Measurements from ENCODE around the gene EXT2. TPM values are rescaled to one million over a fixed set of nuclear protein-coding genes. Genes with fewer than 3 reads are reported as not detected.

EXT2 gene
- total RNA-seq, 1 experiment from 2014 or later = 39.1 TPM

- no peak for TF ChIP-seq ZBTB43 (CRISPR knock-in tag; IDR thresholded peaks at IDR 0.05)
- no peak for TF ChIP-seq E2F4 (CRISPR knock-in tag; IDR thresholded peaks at IDR 0.05; ENCODE audit: borderline replicate concordance, low read depth)
- no peak for TF ChIP-seq ZNF396 (CRISPR knock-in tag; IDR thresholded peaks at IDR 0.05; ENCODE audit: borderline replicate concordance)
- TF ChIP-seq FOXK1 (CRISPR knock-in tag; IDR thresholded peaks at IDR 0.05) = no peak
- TF ChIP-seq USF1 (CRISPR knock-in tag; IDR thresholded peaks at IDR 0.05) = no peak
- TF ChIP-seq ATF6 (CRISPR knock-in tag; IDR thresholded peaks at IDR 0.05) = no peak
- TF ChIP-seq ZNF138 (CRISPR knock-in tag; conservative IDR thresholded peaks at IDR 0.05) = no peak
- no peak for TF ChIP-seq STAT6 (CRISPR knock-in tag; conservative IDR thresholded peaks at IDR 0.05; ENCODE audit: low read depth)
- TF ChIP-seq PREB (CRISPR knock-in tag; IDR thresholded peaks at IDR 0.05; ENCODE audit: borderline replicate concordance) = no peak
- no peak for TF ChIP-seq MAX (CRISPR knock-in tag; IDR thresholded peaks at IDR 0.05)
- no peak for TF ChIP-seq ZNF281 (CRISPR knock-in tag; IDR thresholded peaks at IDR 0.05)
Measured at GRCh38 chr11:44049832-44050231, 45.6 kb upstream of the EXT2 start (continued).

- Mint-ChIP-seq H3K27ac (no peak overlapping the region), H3K27me3 (ENCODE audit: low read depth) (no peaks in the 10 kb centered on the region; the same call in none of the 2 replicates), H3K36me3 (no peaks in the 10 kb centered on the region), H3K4me1 (no peaks in the 10 kb centered on the region), H3K4me3 (no peak overlapping the region), H3K9me3 (no peaks in the 10 kb centered on the region)
- POLR2A ChIA-PET = no interaction called here
- CTCF ChIA-PET = no interaction called here
- TF ChIP-seq ZMAT4 (CRISPR knock-in tag; IDR thresholded peaks at IDR 0.05) = no peak
- no peak for TF ChIP-seq ZNF423 (CRISPR knock-in tag; IDR thresholded peaks at IDR 0.05)
- TF ChIP-seq ZNF317 (CRISPR knock-in tag; IDR thresholded peaks at IDR 0.05; ENCODE audit: borderline replicate concordance, low read depth) = no peak
- DNase-seq (ENCODE audit: low spot score) (no peak), ATAC-seq (no peak)
Measured at GRCh38 chr11:44051171-44051570, 44.3 kb upstream of the EXT2 start.

All from WTC11 (cell line).